Measurements from ENCODE around the gene CTF1.

DNA sequence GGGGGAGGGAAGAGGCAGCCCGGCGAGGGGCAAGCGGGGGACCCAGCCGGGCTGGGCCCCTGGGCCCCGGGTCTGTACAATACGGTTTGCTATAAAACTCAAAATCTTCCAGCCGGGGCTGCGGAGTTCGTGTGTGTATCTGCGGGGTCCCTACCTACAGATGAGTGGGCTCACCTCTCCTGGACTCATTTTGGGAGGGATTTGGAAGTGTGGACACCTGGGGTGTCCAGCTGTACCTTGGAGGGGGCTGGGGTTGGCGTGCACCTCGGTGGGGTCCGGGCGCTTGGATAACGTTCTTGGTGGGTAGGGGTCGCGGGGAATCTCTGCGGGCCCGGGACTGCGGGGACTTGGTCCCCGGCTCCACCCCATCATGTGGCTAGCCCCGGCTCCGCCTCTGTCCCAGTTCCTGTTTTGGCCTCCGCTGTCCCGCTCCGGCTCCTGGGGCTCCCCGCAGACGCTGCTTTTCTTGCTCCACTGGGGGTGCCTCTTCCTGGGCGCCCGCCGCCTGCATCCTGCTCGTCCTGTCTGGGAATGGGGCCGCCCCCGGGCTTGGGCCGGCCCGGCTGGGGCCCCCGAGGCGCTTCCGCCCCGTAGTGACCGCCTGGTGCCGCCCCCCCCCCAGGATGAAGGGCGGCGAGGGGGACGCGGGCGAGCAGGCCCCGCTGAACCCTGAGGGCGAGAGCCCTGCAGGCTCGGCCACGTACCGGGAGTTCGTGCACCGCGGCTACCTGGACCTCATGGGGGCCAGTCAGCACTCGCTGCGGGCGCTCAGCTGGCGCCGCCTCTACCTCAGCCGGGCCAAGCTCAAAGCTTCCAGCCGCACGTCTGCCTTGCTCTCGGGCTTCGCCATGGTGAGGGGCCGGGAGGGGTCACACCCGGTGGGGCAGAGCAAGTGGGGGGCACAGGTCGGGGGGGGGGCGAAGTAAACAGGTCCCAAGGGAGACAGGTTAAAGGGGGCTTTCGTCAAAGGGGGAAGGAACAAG, 52.5 kb downstream of the CTF1 start, which contains the start of gene ORAI3:
- peak in 1 of 2 donors; percentile 85 for TF ChIP-seq EP300 (IDR thresholded peaks at IDR 0.05)
- peak; percentile 60 to 83 for TF ChIP-seq POLR2A (IDR thresholded peaks at IDR 0.05)
- TF ChIP-seq, protein P1, sequence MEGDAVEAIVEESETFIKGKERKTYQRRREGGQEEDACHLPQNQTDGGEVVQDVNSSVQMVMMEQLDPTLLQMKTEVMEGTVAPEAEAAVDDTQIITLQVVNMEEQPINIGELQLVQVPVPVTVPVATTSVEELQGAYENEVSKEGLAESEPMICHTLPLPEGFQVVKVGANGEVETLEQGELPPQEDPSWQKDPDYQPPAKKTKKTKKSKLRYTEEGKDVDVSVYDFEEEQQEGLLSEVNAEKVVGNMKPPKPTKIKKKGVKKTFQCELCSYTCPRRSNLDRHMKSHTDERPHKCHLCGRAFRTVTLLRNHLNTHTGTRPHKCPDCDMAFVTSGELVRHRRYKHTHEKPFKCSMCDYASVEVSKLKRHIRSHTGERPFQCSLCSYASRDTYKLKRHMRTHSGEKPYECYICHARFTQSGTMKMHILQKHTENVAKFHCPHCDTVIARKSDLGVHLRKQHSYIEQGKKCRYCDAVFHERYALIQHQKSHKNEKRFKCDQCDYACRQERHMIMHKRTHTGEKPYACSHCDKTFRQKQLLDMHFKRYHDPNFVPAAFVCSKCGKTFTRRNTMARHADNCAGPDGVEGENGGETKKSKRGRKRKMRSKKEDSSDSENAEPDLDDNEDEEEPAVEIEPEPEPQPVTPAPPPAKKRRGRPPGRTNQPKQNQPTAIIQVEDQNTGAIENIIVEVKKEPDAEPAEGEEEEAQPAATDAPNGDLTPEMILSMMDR (IDR thresholded peaks at IDR 0.05): peak in 1 of 5 experiments; percentile 28

Measured in tibial nerve (tissue), 4 donors.